ENCODE measurements around the gene KCTD2. TPM values are rescaled to one million over a fixed set of nuclear protein-coding genes. Genes with fewer than 3 reads are reported as not detected.

The KCTD2 gene
- total and polyA plus RNA-seq, 2 of the 13 experiments (the other 11 are each of a cell fraction or from before 2014, with no cell fraction given) = 28.3 to 32.6 TPM

DNA sequence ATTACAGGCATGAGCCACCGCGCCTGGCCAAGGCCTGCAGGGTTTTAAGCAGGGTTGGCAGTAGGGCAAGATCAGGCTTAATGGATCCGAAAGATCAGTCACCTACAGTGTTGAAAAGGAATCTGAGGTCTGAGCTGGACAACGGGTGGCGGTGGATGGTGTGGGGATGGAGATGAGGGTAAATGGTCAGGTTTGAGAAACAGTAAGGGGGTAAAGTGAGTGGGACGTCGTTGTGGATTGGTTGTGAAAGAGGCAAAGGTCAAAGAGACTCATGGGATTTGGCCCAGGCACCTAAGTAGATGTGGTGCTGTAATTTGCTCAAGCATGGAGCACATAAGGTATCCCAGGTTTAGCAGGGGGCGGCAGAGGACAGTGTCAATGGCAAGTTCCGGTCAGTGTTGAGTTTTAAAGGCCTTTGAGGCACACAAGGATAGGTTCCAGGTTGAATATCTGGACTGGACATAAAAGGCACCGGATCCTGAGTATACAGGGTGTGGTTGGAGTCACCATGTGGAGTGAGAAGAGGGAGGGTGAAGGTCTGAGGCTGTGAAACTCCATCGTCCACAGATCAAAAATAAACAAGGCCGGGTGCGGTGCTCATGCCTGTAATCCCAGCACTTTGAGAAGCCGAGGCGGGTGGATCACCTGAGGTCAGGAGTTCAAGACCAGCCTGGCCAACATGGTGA is 39.6 kb downstream of the KCTD2 start (continued):
- TF ChIP-seq ZNF598 (CRISPR knock-in tag; IDR thresholded peaks at IDR 0.05; ENCODE audit: borderline replicate concordance) = no peak; the same call in 1 of the 2 replicates
- 0 out of 2 replicates have a peak, but pooled peaks have one; percentile 25 for TF ChIP-seq PPARG (CRISPR knock-in tag; conservative IDR thresholded peaks at IDR 0.05)
- TF ChIP-seq ZNF441 (CRISPR knock-in tag; IDR thresholded peaks at IDR 0.05; ENCODE audit: borderline replicate concordance) = 0 out of 2 replicates have a peak, but pooled peaks have one; percentile 40
- TF ChIP-seq, protein P1, sequence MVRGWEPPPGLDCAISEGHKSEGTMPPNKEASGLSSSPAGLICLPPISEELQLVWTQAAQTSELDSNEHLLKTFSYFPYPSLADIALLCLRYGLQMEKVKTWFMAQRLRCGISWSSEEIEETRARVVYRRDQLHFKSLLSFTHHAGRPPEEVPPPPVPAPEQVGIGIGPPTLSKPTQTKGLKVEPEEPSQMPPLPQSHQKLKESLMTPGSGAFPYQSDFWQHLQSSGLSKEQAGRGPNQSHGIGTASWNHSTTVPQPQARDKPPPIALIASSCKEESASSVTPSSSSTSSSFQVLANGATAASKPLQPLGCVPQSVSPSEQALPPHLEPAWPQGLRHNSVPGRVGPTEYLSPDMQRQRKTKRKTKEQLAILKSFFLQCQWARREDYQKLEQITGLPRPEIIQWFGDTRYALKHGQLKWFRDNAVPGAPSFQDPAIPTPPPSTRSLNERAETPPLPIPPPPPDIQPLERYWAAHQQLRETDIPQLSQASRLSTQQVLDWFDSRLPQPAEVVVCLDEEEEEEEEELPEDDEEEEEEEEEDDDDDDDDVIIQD (CRISPR knock-in tag; IDR thresholded peaks at IDR 0.05; ENCODE audit: low read depth) = peak; percentile 47; the same call in 1 of the 2 replicates
- no peak for TF ChIP-seq SP140L (CRISPR knock-in tag; IDR thresholded peaks at IDR 0.05; ENCODE audit: borderline replicate concordance)
- 0 out of 2 replicates have a peak, but pooled peaks have one; percentile 81 for TF ChIP-seq ZNF550 (CRISPR knock-in tag; IDR thresholded peaks at IDR 0.05; ENCODE audit: borderline replicate concordance)
- peak; percentile 35; the same call in 1 of the 2 replicates for TF ChIP-seq PHF20 (CRISPR knock-in tag; IDR thresholded peaks at IDR 0.05)
- TF ChIP-seq, protein P2, sequence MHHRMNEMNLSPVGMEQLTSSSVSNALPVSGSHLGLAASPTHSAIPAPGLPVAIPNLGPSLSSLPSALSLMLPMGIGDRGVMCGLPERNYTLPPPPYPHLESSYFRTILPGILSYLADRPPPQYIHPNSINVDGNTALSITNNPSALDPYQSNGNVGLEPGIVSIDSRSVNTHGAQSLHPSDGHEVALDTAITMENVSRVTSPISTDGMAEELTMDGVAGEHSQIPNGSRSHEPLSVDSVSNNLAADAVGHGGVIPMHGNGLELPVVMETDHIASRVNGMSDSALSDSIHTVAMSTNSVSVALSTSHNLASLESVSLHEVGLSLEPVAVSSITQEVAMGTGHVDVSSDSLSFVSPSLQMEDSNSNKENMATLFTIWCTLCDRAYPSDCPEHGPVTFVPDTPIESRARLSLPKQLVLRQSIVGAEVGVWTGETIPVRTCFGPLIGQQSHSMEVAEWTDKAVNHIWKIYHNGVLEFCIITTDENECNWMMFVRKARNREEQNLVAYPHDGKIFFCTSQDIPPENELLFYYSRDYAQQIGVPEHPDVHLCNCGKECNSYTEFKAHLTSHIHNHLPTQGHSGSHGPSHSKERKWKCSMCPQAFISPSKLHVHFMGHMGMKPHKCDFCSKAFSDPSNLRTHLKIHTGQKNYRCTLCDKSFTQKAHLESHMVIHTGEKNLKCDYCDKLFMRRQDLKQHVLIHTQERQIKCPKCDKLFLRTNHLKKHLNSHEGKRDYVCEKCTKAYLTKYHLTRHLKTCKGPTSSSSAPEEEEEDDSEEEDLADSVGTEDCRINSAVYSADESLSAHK (CRISPR knock-in tag; IDR thresholded peaks at IDR 0.05; ENCODE audit: borderline replicate concordance) = peak; percentile 30; the same call in 1 of the 2 replicates
- TF ChIP-seq ELF4 (CRISPR knock-in tag; IDR thresholded peaks at IDR 0.05; ENCODE audit: borderline replicate concordance) = no peak
- no peak for TF ChIP-seq ZNF724P (CRISPR knock-in tag; IDR thresholded peaks at IDR 0.05; ENCODE audit: borderline replicate concordance)
- TF ChIP-seq ZNF552 (CRISPR knock-in tag; IDR thresholded peaks at IDR 0.05; ENCODE audit: borderline replicate concordance) = no peak
- peak; percentile 47; the same call in 1 of the 2 replicates for TF ChIP-seq HOXA5 (CRISPR knock-in tag; IDR thresholded peaks at IDR 0.05)
- no peak for TF ChIP-seq ZFAT (CRISPR knock-in tag; conservative IDR thresholded peaks at IDR 0.05)
- no peak for TF ChIP-seq PHF5A (CRISPR knock-in tag; IDR thresholded peaks at IDR 0.05; ENCODE audit: low read depth, unreplicated experiment)
- TF ChIP-seq, protein P3, sequence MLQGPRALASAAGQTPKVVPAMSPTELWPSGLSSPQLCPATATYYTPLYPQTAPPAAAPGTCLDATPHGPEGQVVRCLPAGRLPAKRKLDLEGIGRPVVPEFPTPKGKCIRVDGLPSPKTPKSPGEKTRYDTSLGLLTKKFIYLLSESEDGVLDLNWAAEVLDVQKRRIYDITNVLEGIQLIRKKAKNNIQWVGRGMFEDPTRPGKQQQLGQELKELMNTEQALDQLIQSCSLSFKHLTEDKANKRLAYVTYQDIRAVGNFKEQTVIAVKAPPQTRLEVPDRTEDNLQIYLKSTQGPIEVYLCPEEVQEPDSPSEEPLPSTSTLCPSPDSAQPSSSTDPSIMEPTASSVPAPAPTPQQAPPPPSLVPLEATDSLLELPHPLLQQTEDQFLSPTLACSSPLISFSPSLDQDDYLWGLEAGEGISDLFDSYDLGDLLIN (CRISPR knock-in tag; IDR thresholded peaks at IDR 0.05; ENCODE audit: borderline replicate concordance) = no peak
- peak; percentile 69; the same call in 1 of the 2 replicates for TF ChIP-seq ZNF292 (CRISPR knock-in tag; IDR thresholded peaks at IDR 0.05; ENCODE audit: borderline replicate concordance, low read depth)
- TF ChIP-seq, protein P4, sequence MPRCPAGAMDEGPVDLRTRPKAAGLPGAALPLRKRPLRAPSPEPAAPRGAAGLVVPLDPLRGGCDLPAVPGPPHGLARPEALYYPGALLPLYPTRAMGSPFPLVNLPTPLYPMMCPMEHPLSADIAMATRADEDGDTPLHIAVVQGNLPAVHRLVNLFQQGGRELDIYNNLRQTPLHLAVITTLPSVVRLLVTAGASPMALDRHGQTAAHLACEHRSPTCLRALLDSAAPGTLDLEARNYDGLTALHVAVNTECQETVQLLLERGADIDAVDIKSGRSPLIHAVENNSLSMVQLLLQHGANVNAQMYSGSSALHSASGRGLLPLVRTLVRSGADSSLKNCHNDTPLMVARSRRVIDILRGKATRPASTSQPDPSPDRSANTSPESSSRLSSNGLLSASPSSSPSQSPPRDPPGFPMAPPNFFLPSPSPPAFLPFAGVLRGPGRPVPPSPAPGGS (CRISPR knock-in tag; IDR thresholded peaks at IDR 0.05) = no peak
- TF ChIP-seq ZNF335 (CRISPR knock-in tag; IDR thresholded peaks at IDR 0.05) = no peak
- 0 out of 2 replicates have a peak, but pooled peaks have one; percentile 14 for TF ChIP-seq SNAI1 (CRISPR knock-in tag; IDR thresholded peaks at IDR 0.05; ENCODE audit: borderline replicate concordance)
- peak; percentile 65 for TF ChIP-seq ELF3 (CRISPR knock-in tag; IDR thresholded peaks at IDR 0.05)
- TF ChIP-seq, protein P5, sequence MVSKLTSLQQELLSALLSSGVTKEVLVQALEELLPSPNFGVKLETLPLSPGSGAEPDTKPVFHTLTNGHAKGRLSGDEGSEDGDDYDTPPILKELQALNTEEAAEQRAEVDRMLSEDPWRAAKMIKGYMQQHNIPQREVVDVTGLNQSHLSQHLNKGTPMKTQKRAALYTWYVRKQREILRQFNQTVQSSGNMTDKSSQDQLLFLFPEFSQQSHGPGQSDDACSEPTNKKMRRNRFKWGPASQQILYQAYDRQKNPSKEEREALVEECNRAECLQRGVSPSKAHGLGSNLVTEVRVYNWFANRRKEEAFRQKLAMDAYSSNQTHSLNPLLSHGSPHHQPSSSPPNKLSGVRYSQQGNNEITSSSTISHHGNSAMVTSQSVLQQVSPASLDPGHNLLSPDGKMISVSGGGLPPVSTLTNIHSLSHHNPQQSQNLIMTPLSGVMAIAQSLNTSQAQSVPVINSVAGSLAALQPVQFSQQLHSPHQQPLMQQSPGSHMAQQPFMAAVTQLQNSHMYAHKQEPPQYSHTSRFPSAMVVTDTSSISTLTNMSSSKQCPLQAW (CRISPR knock-in tag; IDR thresholded peaks at IDR 0.05) = peak; percentile 55; the same call in 1 of the 2 replicates

Measured in HepG2 (cell line).